ENCODE measurements around the gene RPL10A.

Gene RPL10A

DNA sequence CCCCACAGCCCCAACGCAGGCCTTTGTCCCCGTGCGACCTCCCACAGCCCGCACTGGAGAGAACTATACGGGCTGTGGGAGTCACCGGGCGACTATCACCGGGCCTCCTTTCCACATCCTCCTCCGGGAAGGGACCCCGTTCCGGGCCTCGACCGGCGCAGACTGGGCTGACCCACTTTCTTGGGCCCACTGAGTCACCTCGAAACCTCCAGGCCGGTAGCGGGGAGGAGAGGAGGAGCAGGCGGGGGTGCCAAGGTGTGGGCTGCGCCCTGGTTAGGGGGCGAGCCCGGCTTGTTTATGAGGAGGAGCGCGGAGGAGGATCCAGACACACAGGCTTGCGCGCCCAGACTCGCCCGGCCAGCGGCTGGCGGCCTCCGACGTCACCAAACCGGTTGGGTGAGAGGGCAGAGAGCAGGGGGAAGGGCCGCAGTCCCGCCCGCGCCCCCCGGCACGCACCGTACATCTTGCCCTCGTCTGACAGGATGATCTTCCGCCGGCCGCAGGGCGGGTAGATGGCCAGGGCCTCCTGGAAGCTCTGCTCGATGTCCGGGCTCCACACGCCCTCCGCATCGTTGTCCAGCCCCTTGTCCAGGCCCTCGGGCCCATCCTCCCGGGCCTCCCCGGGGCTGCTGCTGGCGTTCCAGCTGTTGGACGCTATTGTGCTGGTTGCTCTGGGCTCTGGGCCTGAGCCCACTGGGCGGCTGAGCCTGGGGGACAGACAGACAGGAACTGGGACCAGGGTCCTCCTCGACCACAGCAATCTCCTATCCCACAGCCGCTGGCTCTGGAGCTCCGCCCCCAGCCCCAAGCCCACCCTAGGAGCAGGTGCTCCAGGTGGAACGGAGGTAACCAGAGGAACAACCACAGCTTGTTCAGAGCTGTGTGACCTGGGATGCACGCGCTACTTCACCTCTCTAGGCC lies 18.1 kb downstream of the RPL10A start:
- Mint-ChIP-seq H3K4me1 (peaks cover 62% of the 10 kb centered on the region), H3K4me3 (peak overlapping the region; percentile 31), H3K27me3 (ENCODE audit: low read depth, poor library complexity) (no peaks in the 10 kb centered on the region), H3K36me3 (ENCODE audit: low read depth) (peaks cover 9% of the 10 kb centered on the region), H3K27ac (peak overlapping the region; percentile 74), H3K9me3 (no peaks in the 10 kb centered on the region)
- DNase-seq: peak; percentile 67
- TF ChIP-seq, protein P1, sequence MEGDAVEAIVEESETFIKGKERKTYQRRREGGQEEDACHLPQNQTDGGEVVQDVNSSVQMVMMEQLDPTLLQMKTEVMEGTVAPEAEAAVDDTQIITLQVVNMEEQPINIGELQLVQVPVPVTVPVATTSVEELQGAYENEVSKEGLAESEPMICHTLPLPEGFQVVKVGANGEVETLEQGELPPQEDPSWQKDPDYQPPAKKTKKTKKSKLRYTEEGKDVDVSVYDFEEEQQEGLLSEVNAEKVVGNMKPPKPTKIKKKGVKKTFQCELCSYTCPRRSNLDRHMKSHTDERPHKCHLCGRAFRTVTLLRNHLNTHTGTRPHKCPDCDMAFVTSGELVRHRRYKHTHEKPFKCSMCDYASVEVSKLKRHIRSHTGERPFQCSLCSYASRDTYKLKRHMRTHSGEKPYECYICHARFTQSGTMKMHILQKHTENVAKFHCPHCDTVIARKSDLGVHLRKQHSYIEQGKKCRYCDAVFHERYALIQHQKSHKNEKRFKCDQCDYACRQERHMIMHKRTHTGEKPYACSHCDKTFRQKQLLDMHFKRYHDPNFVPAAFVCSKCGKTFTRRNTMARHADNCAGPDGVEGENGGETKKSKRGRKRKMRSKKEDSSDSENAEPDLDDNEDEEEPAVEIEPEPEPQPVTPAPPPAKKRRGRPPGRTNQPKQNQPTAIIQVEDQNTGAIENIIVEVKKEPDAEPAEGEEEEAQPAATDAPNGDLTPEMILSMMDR (IDR thresholded peaks at IDR 0.05): no peak

DNA sequence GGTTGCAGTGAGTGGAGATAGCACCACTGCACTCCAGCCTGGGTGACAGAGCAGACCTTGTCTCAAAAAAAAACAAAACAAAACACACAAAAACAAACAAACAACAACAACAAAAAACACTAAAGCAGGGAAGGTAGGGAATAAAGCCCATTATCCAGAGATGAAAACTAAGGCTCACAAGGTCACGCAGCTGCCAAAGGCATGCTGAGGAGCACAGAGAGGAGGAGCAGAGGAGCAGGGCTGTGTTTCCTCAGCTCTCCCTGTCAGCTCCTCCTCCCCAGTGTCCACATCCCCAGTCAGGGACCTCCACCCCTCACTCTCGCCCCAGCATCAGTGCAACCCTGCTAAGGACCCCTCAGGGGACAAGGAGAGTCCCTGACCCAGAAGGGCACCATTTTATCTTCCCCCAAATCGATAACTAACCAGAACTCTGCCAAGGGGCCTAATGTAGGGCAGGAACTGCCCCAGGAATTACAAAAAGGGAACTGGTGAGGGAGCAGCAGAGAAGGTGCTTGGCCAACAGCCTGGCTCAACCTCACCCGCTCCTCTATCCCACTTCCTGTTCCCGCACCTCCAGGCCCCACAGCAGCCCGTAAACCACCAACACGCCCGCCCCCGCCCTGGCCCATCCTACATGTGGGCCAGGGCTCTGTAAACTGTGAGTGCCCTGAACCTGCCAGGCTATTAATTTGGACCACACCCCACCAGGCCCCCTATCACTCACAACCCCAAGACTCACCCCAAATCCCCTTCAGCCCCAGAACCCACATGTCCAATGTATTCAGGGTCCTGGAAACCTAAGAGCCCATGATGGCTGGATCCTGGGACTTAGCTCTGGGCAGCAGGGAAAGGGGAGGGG lies 19.7 kb downstream of the RPL10A start:
- DNase-seq: no peak
- Mint-ChIP-seq H3K27me3 (ENCODE audit: low read depth, poor library complexity) (no peaks in the 10 kb centered on the region), H3K9me3 (no peaks in the 10 kb centered on the region), H3K36me3 (ENCODE audit: low read depth) (peaks cover 7% of the 10 kb centered on the region), H3K4me3 (peak overlapping the region; percentile 41), H3K27ac (peak overlapping the region; percentile 66), H3K4me1 (peaks cover 71% of the 10 kb centered on the region)
- TF ChIP-seq, protein P1 (IDR thresholded peaks at IDR 0.05): no peak

DNA sequence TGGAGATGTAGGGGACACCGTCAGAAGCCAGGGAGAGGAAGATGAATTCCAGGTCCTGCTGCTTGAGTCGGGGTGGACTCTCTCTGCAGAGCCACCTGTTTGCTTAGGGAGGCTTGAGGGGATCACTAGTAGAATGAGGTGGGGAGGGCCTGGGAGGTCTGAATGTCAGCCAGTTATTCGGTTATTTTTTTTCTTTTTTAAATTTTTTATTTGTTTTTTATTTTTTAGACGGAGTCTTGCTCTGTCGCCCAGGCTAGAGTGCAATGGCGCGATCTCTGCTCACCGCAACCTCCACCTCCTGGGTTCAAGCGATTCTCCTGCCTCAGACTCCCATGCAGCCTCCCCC lies 20.3 kb downstream of the RPL10A start:
- Mint-ChIP-seq H3K27ac (peak overlapping the region; percentile 66), H3K36me3 (ENCODE audit: low read depth) (peaks cover under 1% of the 10 kb centered on the region), H3K4me1 (peaks cover 71% of the 10 kb centered on the region), H3K9me3 (no peaks in the 10 kb centered on the region), H3K27me3 (ENCODE audit: low read depth, poor library complexity) (no peaks in the 10 kb centered on the region), H3K4me3 (no peak overlapping the region)
- TF ChIP-seq, protein P1 (IDR thresholded peaks at IDR 0.05): no peak
- DNase-seq: no peak

DNA sequence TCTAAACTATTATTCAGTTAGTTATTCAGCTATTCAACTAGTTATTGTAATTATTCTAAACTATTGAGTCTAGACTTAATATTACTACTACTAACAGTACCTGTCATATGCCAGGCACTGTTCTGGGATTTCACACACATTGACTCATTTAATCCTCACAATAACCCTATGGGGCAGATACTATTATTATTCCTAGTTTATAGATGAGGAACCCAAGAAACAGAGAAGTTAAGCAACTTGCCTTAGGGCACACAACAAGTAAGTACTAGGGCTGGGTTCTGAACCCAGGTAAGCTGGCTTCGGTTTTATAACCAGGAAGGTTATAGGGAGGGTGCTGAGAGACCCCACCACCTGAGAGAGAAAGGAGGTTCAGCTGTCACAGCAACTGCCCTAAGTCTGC lies 20.9 kb downstream of the RPL10A start:
- Mint-ChIP-seq H3K4me1 (peaks cover 77% of the 10 kb centered on the region), H3K4me3 (no peak overlapping the region), H3K9me3 (no peaks in the 10 kb centered on the region), H3K27ac (no peak overlapping the region), H3K27me3 (ENCODE audit: low read depth, poor library complexity) (no peaks in the 10 kb centered on the region), H3K36me3 (ENCODE audit: low read depth) (no peaks in the 10 kb centered on the region)
- DNase-seq: no peak
- TF ChIP-seq, protein P1 (IDR thresholded peaks at IDR 0.05): no peak

DNA sequence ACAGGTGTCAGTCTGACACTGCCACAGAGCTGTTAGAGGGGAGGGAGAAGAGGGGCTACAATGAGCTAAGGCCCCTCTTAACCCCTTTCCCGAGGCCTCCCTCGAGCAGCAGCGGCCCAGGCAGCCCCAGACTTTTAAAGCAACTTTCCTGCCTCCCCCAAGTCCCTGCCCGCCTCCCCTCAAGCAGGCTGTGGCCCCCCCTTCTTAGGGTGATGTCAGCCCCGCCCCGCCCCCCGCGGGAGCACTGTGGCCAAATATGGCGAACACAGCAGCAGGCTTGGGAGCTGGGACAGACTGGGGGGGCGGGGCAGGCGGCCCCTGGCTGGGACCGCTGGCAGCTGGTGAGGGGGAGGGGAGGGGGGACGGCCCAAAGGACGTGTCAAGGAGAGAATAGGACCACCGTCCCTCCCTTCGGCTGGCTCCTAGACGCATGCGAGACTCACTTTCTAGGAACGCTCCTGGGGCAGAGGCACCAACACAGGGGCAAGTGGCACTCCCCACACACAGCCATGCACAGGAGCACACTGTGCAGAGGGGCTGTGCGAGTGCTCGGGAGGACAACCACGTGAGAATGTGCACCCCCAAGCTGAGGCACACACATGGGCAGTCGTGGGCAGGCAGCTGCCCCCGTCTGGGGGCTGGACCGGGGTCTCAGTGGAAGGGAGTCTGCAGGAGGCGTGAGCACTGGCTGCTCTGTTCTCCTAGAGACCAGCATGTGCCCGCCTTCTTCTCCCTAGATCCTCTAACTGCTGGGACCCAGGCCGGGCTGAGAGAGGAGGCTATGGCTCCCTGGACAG lies 22.0 kb downstream of the RPL10A start:
- H3K9me3 Mint-ChIP-seq: no peaks in the 10 kb centered on the region
- TF ChIP-seq, protein P1 (IDR thresholded peaks at IDR 0.05): no peak
- peak overlapping the region; percentile 68 for H3K4me3 Mint-ChIP-seq
- DNase-seq: peak; percentile 80
- H3K27me3 Mint-ChIP-seq (ENCODE audit: low read depth, poor library complexity): no peaks in the 10 kb centered on the region
- H3K36me3 Mint-ChIP-seq (ENCODE audit: low read depth): no peaks in the 10 kb centered on the region
- peaks cover 83% of the 10 kb centered on the region for H3K4me1 Mint-ChIP-seq
- peak overlapping the region; percentile 68 for H3K27ac Mint-ChIP-seq
